Nephron (organoid): ENCODE data around the gene WDR33.

Source experiments
- H3K27ac Mint-ChIP-seq, 3 experiments: 2 replicates each; pipeline ENCODE4 v1.8.0; 2020; ENCODE audit warnings: mixed read lengths in 3 of 3, mild to moderate bottlenecking in 2 of 3, moderate library complexity in 1 of 3
- H3K27me3 Mint-ChIP-seq: 2 replicates; pipeline ENCODE4 v1.8.0; 2021; ENCODE audit warnings: low read depth, mild to moderate bottlenecking, moderate library complexity, mixed read lengths
- H3K36me3 Mint-ChIP-seq: 2 replicates; pipeline ENCODE4 v1.8.0; 2020; ENCODE audit warnings: low read depth, mixed read lengths
- H3K4me1 Mint-ChIP-seq: 2 replicates; pipeline ENCODE4 v1.8.0; 2020; ENCODE audit warnings: mixed read lengths
- H3K4me3 Mint-ChIP-seq, 3 experiments: 2 replicates each; pipeline ENCODE4 v1.8.0; 2020; ENCODE audit warnings: mild to moderate bottlenecking in 3 of 3, mixed read lengths in 3 of 3, moderate library complexity in 2 of 3
- H3K9me3 Mint-ChIP-seq: 2 replicates; pipeline ENCODE4 v1.8.0; 2020; ENCODE audit warnings: mixed read lengths
- TF ChIP-seq, protein P1 (sequence below), 3 experiments: fragments of 200-600 bp; sonication (generic); IDR thresholded peaks; one replicate each; pipeline ENCODE4 v1.5.0; 2021; ENCODE audit warnings: antibody characterized with exemption in 3 of 3; ENCODE audit not compliant: unreplicated experiment in 3 of 3

The WDR33 gene

DNA sequence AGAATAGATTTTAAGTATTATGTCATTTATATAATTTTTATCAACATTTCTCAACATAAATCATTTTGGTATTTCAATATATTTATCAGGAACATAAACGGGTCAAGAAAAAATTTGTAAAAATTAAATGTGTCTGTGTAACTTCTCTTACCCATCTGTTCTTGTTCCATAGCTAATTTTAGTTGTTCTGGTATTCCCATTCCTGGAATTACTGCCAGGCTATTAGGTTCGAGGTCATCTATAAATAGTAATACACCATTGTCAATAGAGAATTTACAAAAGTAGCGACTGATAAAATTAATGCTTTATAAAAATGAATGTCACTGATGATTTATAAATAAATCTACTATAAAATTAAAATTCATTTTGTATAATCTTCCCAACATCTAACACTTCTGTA lies 88.2 kb downstream of the WDR33 start:
- Mint-ChIP-seq H3K9me3 (no peaks in the 10 kb centered on the region), H3K27me3 (no peaks in the 10 kb centered on the region), H3K36me3 (peaks cover 59% of the 10 kb centered on the region), H3K4me3 (no peak overlapping the region), H3K27ac (no peak overlapping the region), H3K4me1 (peaks cover 6% of the 10 kb centered on the region)
- TF ChIP-seq, protein P1, sequence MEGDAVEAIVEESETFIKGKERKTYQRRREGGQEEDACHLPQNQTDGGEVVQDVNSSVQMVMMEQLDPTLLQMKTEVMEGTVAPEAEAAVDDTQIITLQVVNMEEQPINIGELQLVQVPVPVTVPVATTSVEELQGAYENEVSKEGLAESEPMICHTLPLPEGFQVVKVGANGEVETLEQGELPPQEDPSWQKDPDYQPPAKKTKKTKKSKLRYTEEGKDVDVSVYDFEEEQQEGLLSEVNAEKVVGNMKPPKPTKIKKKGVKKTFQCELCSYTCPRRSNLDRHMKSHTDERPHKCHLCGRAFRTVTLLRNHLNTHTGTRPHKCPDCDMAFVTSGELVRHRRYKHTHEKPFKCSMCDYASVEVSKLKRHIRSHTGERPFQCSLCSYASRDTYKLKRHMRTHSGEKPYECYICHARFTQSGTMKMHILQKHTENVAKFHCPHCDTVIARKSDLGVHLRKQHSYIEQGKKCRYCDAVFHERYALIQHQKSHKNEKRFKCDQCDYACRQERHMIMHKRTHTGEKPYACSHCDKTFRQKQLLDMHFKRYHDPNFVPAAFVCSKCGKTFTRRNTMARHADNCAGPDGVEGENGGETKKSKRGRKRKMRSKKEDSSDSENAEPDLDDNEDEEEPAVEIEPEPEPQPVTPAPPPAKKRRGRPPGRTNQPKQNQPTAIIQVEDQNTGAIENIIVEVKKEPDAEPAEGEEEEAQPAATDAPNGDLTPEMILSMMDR (IDR thresholded peaks at IDR 0.05; ENCODE audit: unreplicated experiment in 3 of 3), result no peak

DNA sequence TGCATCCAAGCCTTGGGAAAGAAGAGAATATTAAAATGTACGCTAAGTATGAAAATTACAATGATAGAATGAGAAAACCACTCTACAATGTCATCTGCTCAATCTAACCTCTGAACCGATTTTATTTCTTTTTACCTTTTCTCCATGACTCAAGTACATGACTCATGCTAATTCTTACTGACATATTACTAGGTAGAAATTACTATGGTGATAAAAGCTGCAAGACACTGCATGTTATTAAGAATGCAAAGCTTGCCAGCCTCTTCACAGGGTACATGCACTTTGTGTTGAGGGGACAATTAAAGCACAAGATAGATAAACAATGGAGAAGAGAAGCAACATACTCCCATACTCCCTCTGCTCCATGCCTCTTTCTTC lies 89.0 kb downstream of the WDR33 start:
- TF ChIP-seq, protein P1 (IDR thresholded peaks at IDR 0.05; ENCODE audit: unreplicated experiment in 3 of 3), result no peak
- H3K9me3 Mint-ChIP-seq, result no peaks in the 10 kb centered on the region
- peaks cover 59% of the 10 kb centered on the region for H3K36me3 Mint-ChIP-seq
- peak overlapping the region in 1 of 3 experiments; percentile 66 for H3K27ac Mint-ChIP-seq
- H3K4me1 Mint-ChIP-seq, result peaks cover 6% of the 10 kb centered on the region
- no peak overlapping the region for H3K4me3 Mint-ChIP-seq
- H3K27me3 Mint-ChIP-seq, result no peaks in the 10 kb centered on the region

DNA sequence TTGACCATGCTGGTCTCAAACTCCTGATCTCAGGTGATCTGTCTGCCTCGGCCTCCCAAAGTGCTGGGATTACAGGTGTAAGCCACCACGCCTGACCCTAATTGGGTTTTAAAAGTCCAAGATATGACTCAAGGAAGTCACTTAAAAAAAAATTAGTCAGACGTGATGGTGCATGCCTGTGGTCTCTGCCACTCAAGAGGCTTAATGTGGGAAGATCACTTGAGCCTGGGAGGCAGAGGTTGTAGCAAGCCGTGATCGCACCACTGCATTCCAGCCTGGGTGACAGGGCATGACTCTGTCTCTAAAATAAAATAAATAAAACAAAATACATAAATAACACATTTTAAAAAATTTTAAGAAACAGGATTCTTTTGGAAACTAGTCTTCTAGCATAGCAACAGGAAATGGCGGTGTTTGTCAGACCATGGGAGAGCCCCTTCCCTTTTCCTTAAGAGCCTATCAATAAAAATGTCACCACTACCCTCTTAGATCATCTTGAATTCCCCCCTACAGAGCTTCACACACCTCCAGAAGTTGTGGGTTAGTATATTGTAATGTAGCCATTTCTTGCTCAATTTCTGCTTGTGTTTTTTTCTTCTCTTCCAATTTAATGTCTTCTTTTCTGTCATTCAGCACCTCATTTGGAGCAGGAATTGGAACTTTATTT lies 89.5 kb downstream of the WDR33 start:
- Mint-ChIP-seq H3K4me3 (no peak overlapping the region), H3K27ac (peak overlapping the region in 1 of 3 experiments; percentile 66), H3K9me3 (no peaks in the 10 kb centered on the region), H3K36me3 (peaks cover 56% of the 10 kb centered on the region), H3K27me3 (no peaks in the 10 kb centered on the region), H3K4me1 (peaks cover 6% of the 10 kb centered on the region)
- TF ChIP-seq, protein P1 (IDR thresholded peaks at IDR 0.05; ENCODE audit: unreplicated experiment in 3 of 3), result no peak

DNA sequence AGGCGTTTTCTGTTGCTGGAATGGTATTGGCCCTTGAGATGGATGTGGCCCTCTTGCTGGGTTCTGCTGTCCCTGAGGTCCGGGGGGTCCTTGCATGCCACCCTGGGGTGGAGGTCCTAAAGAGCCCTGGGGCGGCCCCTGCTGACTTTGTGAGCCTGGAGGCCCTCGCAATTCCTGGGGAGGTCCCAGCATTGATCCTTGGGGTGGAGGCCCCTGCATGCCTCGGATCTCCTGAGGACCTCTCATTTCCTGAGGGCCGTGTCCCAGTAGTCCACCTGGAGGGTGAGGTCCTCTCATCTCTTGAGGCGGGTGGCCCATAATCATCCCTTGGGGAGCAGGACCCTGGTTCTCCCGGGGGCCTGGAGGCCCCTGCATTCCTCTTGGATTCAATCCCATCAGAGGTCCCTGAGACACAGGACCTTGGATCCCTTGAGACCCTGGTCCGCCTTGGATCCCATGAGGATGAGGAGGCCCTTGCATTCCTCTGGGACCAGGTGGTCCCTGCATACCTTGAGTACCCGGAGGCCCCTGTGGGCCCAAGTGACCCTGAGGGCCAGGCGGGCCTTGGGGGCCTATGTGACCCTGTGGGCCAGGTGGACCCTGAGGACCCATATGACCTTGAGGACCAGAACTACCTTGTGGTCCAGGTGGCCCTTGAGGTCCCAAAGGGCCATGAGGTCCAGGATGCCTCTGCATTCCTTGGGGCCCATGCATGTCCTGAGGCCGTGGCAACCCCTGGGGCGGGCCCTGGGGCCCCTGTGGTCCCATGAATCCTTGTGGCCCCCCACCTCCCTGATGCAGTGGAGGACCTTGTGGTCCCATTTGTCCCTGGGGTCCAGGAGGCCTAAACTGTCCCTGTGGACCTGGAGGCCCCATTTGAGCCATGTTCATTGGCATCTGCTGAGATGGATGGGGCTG lies 91.4 kb downstream of the WDR33 start:
- TF ChIP-seq, protein P1 (IDR thresholded peaks at IDR 0.05; ENCODE audit: unreplicated experiment in 3 of 3), result no peak
- Mint-ChIP-seq H3K27ac (no peak overlapping the region), H3K27me3 (no peaks in the 10 kb centered on the region), H3K4me1 (peaks cover 11% of the 10 kb centered on the region), H3K4me3 (no peak overlapping the region), H3K36me3 (peaks cover 51% of the 10 kb centered on the region), H3K9me3 (no peaks in the 10 kb centered on the region)

DNA sequence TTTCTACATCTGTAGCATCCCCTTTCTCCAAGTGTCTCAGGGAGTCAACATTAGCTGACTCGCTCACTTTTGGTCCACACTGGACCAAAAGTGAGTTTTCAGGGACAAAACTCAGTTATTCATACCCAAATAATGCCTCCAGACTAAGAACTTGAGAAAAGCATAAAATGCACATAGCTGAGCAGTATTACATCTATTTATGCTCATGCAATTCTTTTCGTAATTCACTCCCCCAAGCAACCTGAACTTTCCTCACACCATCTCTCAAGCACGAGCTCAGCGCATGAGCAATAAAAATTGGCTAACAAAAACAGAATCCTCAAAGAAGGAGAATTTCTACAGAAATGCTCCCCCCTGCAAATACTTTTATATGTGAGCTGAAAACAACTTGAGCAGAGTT lies 92.7 kb downstream of the WDR33 start:
- TF ChIP-seq, protein P1 (IDR thresholded peaks at IDR 0.05; ENCODE audit: unreplicated experiment in 3 of 3), result no peak
- Mint-ChIP-seq H3K9me3 (no peaks in the 10 kb centered on the region), H3K27me3 (no peaks in the 10 kb centered on the region), H3K4me1 (peaks cover 11% of the 10 kb centered on the region), H3K4me3 (no peak overlapping the region), H3K36me3 (peaks cover 45% of the 10 kb centered on the region), H3K27ac (no peak overlapping the region)
